HG03097 (cell line): Measurements from ENCODE around the gene MYL1.

Experiments
- ATAC-seq: cut with Tn5 transposase; IDR thresholded peaks from one replicate; pipeline ENCODE4 v1.9.1; 2021; ENCODE audit not compliant: unreplicated experiment, low FRiP score

The MYL1 gene

GRCh38 chr2:210268281-210268680 is 46.7 kb downstream of the MYL1 start:
- ATAC-seq = no peak

GRCh38 chr2:210267698-210268097 is 47.3 kb downstream of the MYL1 start:
- no peak for ATAC-seq

GRCh38 chr2:210264282-210264681 is 50.7 kb downstream of the MYL1 start:
- ATAC-seq = no peak

- ATAC-seq = no peak
Observed at GRCh38 chr2:210263841-210264240, 51.1 kb downstream of the MYL1 start.

- no peak for ATAC-seq
Observed at GRCh38 chr2:210262036-210262435, 52.9 kb downstream of the MYL1 start.

- no peak for ATAC-seq
Observed at GRCh38 chr2:210259687-210260086, 55.3 kb downstream of the MYL1 start.

- no peak for ATAC-seq
Observed at GRCh38 chr2:210252699-210253606, 62.0 kb downstream of the MYL1 start.

- ATAC-seq = no peak
Observed at GRCh38 chr2:210250622-210251021, 64.4 kb downstream of the MYL1 start.
